Measurements from ENCODE around the gene ATAD5. TPM values are rescaled to one million over a fixed set of nuclear protein-coding genes. Genes with fewer than 3 reads are reported as not detected.

The ATAD5 gene
- total RNA-seq, 1 experiment from 2014 or later: 4.2 TPM

DNA sequence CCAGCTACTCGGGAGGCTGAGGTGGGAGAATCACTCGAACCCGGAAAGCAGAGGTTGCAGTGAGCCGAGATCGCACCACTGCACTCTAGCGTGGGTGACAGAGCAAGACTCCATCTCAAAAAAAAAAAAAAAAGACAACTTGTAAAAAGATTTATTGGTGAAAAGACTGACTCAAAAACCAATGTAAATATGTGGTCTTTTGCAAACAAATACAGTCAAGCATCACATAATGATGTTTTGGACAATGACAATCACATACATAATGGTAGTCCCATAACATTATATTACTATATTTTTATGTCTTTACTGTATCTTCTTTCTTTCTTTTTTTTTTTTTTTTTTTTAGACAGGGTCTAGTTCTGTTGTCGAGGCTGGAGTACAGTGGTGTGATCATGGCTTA lies 15.6 kb upstream of the ATAD5 start:
- CTCF ChIA-PET: no interaction called here
- peak; percentile 52 for DNase-seq
- H3K27me3 ChIP-seq (ENCODE audit: low read length): no peaks in the 10 kb centered on the region
- no peaks in the 10 kb centered on the region for H3F3A ChIP-seq (ENCODE audit: low read length, unreplicated experiment)
- H3K9me2 ChIP-seq (replicated peaks; ENCODE audit: low read length): no peaks in the 10 kb centered on the region
- H3K9me3 ChIP-seq (ENCODE audit: low read length): no peaks in the 10 kb centered on the region
- peak; percentile 90 for ATAC-seq
- no peak overlapping the region for H3K9ac ChIP-seq (ENCODE audit: low read length)
- H3K27ac ChIP-seq (ENCODE audit: low read length): no peak overlapping the region
- no peak overlapping the region for H2AFZ ChIP-seq (ENCODE audit: low read length)
- no peaks in the 10 kb centered on the region for H3K36me3 ChIP-seq (ENCODE audit: low read depth, low read length)
- intact Hi-C loops (cut with micrococcal nuclease): no loop called here
- peaks cover 5% of the 10 kb centered on the region; the same call in 1 of the 2 replicates for H4K20me1 ChIP-seq (ENCODE audit: low read length)
- peaks cover 15% of the 10 kb centered on the region for H3K4me1 ChIP-seq (ENCODE audit: insufficient read depth, low read length)
- TF ChIP-seq EZH2phosphoT487 (IDR thresholded peaks at IDR 0.05; ENCODE audit: borderline replicate concordance, low read length) (no peak), CTCF (conservative IDR thresholded peaks at IDR 0.05; ENCODE audit: low read depth, low read length) (no peak), EZH2 (IDR thresholded peaks at IDR 0.05; ENCODE audit: low read length, unreplicated experiment) (no peak)
- POLR2A ChIA-PET (ENCODE audit: unreplicated experiment): no interaction called here
- H3K4me3 ChIP-seq (ENCODE audit: low read length): no peak overlapping the region
- H3K79me2 ChIP-seq (ENCODE audit: low read length): peaks cover 23% of the 10 kb centered on the region
- BruUV-seq (replicated peaks): no TSS peak
- H3K4me2 ChIP-seq (ENCODE audit: low read length): no peak overlapping the region

GRCh38 chr17:30819971-30820705 lies 11.6 kb upstream of the ATAD5 start:
- Histone ChIP-seq H3K4me2 (ENCODE audit: low read length) (no peak overlapping the region), H3K4me1 (ENCODE audit: insufficient read depth, low read length) (peaks cover 13% of the 10 kb centered on the region; the same call in 1 of the 2 replicates), H3K27me3 (ENCODE audit: low read length) (no peaks in the 10 kb centered on the region), H3K4me3 (ENCODE audit: low read length) (no peak overlapping the region), H3K27ac (ENCODE audit: low read length) (no peak overlapping the region), H3F3A (ENCODE audit: low read length, unreplicated experiment) (no peaks in the 10 kb centered on the region), H2AFZ (ENCODE audit: low read length) (no peak overlapping the region), H3K9me2 (replicated peaks; ENCODE audit: low read length) (no peaks in the 10 kb centered on the region), H3K9me3 (ENCODE audit: low read length) (no peaks in the 10 kb centered on the region), H3K79me2 (ENCODE audit: low read length) (peaks cover 54% of the 10 kb centered on the region), H4K20me1 (ENCODE audit: low read length) (peaks cover 7% of the 10 kb centered on the region; the same call in 1 of the 2 replicates), H3K9ac (ENCODE audit: low read length) (no peak overlapping the region), H3K36me3 (ENCODE audit: low read depth, low read length) (no peaks in the 10 kb centered on the region)
- DNase-seq: no peak
- BruUV-seq (replicated peaks): no TSS peak
- no peak for TF ChIP-seq EZH2 (IDR thresholded peaks at IDR 0.05; ENCODE audit: low read length, unreplicated experiment)
- no peak for TF ChIP-seq EZH2phosphoT487 (IDR thresholded peaks at IDR 0.05; ENCODE audit: borderline replicate concordance, low read length)
- TF ChIP-seq CTCF (conservative IDR thresholded peaks at IDR 0.05; ENCODE audit: low read depth, low read length): no peak
- ATAC-seq: no peak
- POLR2A ChIA-PET (ENCODE audit: unreplicated experiment): no interaction called here
- intact Hi-C loops (cut with micrococcal nuclease): no loop called here
- CTCF ChIA-PET: no interaction called here
